Testis (tissue), 2 donors: ENCODE data around the gene TAP1.

Experiments
- POLR2A ChIP-seq: fragments of 450-650 bp; IDR thresholded peaks from one replicate; pipeline ENCODE4 v1.6.1; 2017; ENCODE audit warnings: antibody characterized with exemption, mild to moderate bottlenecking, moderate library complexity
- TF ChIP-seq, protein P1 (sequence below), 3 experiments: fragments of 450-650 bp in 2 of 3; fragments of 200-600 bp in 1 of 3; sonication (generic) in 1 of 3; IDR thresholded peaks; one replicate each; pipeline ENCODE4 v1.5.1; 2016 to 2019; ENCODE audit warnings: antibody characterized with exemption in 3 of 3, mild to moderate bottlenecking in 2 of 3, moderate library complexity in 1 of 3

DNA sequence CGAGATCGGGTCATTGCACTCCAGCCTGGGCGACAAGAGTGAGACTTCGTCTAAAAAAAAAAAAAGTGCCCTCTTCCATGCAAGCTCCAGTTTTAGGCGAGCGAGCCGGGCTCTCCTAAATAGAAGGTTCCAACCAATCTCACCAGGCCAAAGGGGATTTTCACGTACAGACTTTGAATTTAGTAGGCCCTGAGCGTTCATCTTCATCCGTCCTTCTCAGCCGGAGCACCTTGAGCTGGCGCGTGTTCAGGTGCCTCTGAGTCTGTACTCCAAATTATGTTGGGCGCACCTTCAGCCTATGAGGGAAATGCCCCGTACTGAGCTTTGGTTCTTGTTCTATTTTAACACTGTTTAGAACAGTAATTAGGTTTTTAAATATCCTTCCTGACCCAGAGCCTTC, 14.1 kb downstream of the TAP1 start:
- TF ChIP-seq POLR2A: no peak
- TF ChIP-seq, protein P1, sequence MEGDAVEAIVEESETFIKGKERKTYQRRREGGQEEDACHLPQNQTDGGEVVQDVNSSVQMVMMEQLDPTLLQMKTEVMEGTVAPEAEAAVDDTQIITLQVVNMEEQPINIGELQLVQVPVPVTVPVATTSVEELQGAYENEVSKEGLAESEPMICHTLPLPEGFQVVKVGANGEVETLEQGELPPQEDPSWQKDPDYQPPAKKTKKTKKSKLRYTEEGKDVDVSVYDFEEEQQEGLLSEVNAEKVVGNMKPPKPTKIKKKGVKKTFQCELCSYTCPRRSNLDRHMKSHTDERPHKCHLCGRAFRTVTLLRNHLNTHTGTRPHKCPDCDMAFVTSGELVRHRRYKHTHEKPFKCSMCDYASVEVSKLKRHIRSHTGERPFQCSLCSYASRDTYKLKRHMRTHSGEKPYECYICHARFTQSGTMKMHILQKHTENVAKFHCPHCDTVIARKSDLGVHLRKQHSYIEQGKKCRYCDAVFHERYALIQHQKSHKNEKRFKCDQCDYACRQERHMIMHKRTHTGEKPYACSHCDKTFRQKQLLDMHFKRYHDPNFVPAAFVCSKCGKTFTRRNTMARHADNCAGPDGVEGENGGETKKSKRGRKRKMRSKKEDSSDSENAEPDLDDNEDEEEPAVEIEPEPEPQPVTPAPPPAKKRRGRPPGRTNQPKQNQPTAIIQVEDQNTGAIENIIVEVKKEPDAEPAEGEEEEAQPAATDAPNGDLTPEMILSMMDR (IDR thresholded peaks at IDR 0.05): no peak
